A673 (cell line): ENCODE measurements around the gene ZDHHC20. TPM values are rescaled to one million over a fixed set of nuclear protein-coding genes. Genes with fewer than 3 reads are reported as not detected.

Source experiments
- BruUV-seq: library from RNA; stranded (reverse); fragments of 400-500 nt; replicated peaks from 2 replicates; lab custom pipeline; 2021; lab: Mats Ljungman, UMichigan
- CTCF ChIA-PET: fragments of 300-600 bp; sonication (Branson Sonifier 250); formaldehyde crosslinking; loops from one replicate; lab custom pipeline; 2022; ENCODE audit warnings: antibody characterized with exemption; lab: Charles Lee
- POLR2A ChIA-PET: fragments of 300-600 bp; sonication (Branson Sonifier 250); formaldehyde crosslinking; loops from one replicate; lab custom pipeline; 2022; ENCODE audit warnings: antibody characterized with exemption; ENCODE audit not compliant: low non-redundant PET; lab: Charles Lee
- DNase-seq: peaks from one replicate; pipeline ENCODE4 v3.0.0-alpha.2; 2015; ENCODE audit warnings: low spot score
- H3K27ac ChIP-seq: fragments of 200-600 bp; sonication (generic); 2 replicates; pipeline ENCODE4 v1.5.1; 2016; ENCODE audit warnings: mixed run types, low read depth, mild to moderate bottlenecking, mixed read lengths, antibody characterized with exemption, low read length; ENCODE audit not compliant: poor library complexity, severe bottlenecking
- H3K27me3 ChIP-seq: fragments of 200-600 bp; sonication (generic); replicated peaks from 2 replicates; pipeline ENCODE4 v1.6.1; 2017; ENCODE audit warnings: mixed run types, low read depth, mild to moderate bottlenecking, mixed read lengths, antibody characterized with exemption, low read length; ENCODE audit not compliant: insufficient read depth, poor library complexity
- H3K36me3 ChIP-seq: fragments of 200-600 bp; sonication (generic); 2 replicates; pipeline ENCODE4 v1.6.1; 2016; ENCODE audit warnings: mixed run types, mild to moderate bottlenecking, mixed read lengths, antibody characterized with exemption, low read length; ENCODE audit not compliant: insufficient read depth, poor library complexity, severe bottlenecking
- H3K4me1 ChIP-seq: fragments of 200-600 bp; sonication (generic); 2 replicates; pipeline ENCODE4 v1.6.1; 2017; ENCODE audit warnings: mixed run types, mild to moderate bottlenecking, mixed read lengths, antibody characterized with exemption, low read length; ENCODE audit not compliant: insufficient read depth, poor library complexity, severe bottlenecking
- H3K4me3 ChIP-seq: fragments of 200-600 bp; sonication (generic); 2 replicates; pipeline ENCODE4 v1.5.1; 2016; ENCODE audit warnings: low read depth, mixed run types, mild to moderate bottlenecking, mixed read lengths, low read length; ENCODE audit not compliant: poor library complexity, severe bottlenecking
- H3K9me3 ChIP-seq: fragments of 200-600 bp; sonication (generic); 2 replicates; pipeline ENCODE4 v1.6.1; 2016; ENCODE audit warnings: mixed run types, low read depth, mild to moderate bottlenecking, mixed read lengths, antibody characterized with exemption, low read length; ENCODE audit not compliant: poor library complexity, severe bottlenecking
- EZH2 ChIP-seq: fragments of 200-600 bp; sonication (generic); IDR thresholded peaks from 2 replicates; pipeline ENCODE4 v1.6.1; 2017; ENCODE audit warnings: borderline replicate concordance, low read depth, mild to moderate bottlenecking, mixed read lengths, antibody characterized with exemption, low read length; ENCODE audit not compliant: poor library complexity, severe bottlenecking
- intact Hi-C: fragments of 100-400 bp; cut with micrococcal nuclease; formaldehyde crosslinking; loops from one replicate; pipeline ENCODE4 v1.10.0; 2022; ENCODE audit not compliant: unreplicated experiment
- total RNA-seq: library from RNA; stranded (reverse); gene quantifications from 2 replicates; pipeline ENCODE4 v1.2.3, GENCODE V29; 2021
- TF ChIP-seq, protein P1 (sequence below): fragments of 300-800, 200-600 bp; sonication (generic); conservative IDR thresholded peaks from 2 replicates; pipeline ENCODE4 v1.5.1; 2017; ENCODE audit warnings: low read depth, mild to moderate bottlenecking, antibody characterized with exemption, low read length, moderate library complexity, mixed read lengths

ZDHHC20 gene
- total RNA-seq, 1 experiment from 2014 or later = 98.9 TPM

DNA sequence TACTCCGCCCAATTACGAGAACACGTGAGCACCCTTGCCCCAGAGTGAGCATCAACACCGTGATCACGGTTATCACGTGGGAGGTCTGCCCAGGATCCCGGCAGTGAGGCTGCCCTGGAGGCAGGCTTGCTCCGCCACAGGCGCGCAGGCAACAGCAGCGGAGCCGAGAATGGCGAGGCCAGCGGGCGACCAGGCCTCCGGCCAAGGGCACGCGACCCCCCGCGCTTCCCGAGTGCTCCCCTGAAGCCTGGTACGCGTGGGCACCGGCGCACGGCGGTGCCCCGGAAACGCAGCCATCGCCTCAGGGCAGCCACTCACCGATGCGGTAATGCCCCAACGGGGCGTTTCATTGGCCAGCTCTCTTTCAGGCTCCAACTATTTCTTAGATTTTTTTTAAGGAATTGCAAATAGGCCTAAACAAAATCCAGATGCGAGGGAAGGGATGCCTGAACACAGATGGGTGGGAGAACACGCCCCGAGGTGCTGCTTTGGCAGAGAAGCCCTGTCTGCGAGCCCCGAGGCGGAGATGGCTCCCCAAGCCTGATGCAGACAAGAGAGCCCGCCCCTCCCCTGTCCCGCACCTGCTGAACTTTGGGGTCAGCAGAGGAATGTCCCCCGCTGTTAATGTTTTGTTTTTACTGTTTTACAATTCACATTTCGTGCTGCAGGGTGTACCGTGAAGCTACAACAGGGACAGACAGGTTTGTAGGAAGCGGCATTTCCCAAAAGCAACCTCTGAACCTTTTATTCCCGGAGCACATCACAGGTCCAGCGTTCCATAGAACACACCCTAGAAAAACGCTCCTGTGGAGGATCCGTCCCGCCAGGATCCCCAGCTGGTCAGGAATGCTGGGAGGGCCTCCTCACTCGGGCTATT lies 132.7 kb downstream of the ZDHHC20 start:
- Histone ChIP-seq H3K27me3 (no peaks in the 10 kb centered on the region), H3K4me3 (no peak overlapping the region), H3K9me3 (no peaks in the 10 kb centered on the region), H3K4me1 (no peaks in the 10 kb centered on the region), H3K27ac (no peak overlapping the region), H3K36me3 (no peaks in the 10 kb centered on the region)
- ChIA-PET POLR2A (no interaction called here), CTCF (no interaction called here)
- BruUV-seq = no TSS peak
- TF ChIP-seq, protein P1, sequence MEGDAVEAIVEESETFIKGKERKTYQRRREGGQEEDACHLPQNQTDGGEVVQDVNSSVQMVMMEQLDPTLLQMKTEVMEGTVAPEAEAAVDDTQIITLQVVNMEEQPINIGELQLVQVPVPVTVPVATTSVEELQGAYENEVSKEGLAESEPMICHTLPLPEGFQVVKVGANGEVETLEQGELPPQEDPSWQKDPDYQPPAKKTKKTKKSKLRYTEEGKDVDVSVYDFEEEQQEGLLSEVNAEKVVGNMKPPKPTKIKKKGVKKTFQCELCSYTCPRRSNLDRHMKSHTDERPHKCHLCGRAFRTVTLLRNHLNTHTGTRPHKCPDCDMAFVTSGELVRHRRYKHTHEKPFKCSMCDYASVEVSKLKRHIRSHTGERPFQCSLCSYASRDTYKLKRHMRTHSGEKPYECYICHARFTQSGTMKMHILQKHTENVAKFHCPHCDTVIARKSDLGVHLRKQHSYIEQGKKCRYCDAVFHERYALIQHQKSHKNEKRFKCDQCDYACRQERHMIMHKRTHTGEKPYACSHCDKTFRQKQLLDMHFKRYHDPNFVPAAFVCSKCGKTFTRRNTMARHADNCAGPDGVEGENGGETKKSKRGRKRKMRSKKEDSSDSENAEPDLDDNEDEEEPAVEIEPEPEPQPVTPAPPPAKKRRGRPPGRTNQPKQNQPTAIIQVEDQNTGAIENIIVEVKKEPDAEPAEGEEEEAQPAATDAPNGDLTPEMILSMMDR = no peak
- no peak for TF ChIP-seq EZH2
- intact Hi-C loops = no loop called here
- no peak for DNase-seq

DNA sequence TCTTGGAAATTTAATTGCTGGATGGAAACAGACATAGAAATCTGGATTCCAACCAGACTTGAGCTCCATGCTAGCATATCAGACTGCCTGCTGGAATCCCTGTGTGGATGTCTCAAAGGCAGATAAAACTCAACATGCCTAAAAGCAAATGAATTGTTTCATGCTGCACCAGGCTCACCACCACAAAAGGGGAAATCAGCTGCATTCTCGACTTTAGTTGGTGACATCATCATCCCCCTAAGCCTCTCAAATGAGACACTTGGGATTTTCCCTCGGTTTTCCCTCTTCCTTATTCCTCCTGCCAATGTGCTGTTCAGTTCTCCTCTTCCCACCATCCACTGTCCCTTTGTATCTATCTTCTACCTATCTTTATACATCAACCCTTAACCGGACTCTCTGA lies 134.3 kb downstream of the ZDHHC20 start:
- no TSS peak for BruUV-seq

DNA sequence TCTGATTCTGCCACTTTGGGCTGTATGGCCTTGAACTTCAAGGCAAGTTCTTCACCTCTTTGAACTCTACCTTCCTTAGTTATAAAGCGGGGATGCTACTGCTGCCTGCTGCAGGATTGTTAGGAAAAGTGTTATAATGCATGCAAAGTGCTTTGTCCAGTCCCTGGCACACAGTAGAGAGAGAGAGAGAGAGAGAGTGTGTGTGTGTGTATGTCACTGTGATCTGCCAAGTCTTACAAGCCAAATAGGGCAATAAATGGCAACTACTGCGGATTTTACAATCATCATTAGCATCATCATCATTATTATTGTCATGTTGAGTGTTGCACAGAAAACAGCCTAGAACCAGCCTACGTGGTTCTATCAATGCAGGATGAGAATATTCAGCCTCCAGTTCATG lies 136.1 kb downstream of the ZDHHC20 start:
- Histone ChIP-seq H3K4me1 (no peaks in the 10 kb centered on the region), H3K9me3 (no peaks in the 10 kb centered on the region), H3K36me3 (no peaks in the 10 kb centered on the region), H3K27me3 (no peaks in the 10 kb centered on the region), H3K27ac (no peak overlapping the region), H3K4me3 (no peak overlapping the region)
- POLR2A ChIA-PET = no interaction called here
- TF ChIP-seq, protein P1 = no peak
- no peak for TF ChIP-seq EZH2
- DNase-seq = no peak
- BruUV-seq = no TSS peak
- intact Hi-C loops = no loop called here
- CTCF ChIA-PET = no interaction called here

More for the DNA sequence above, 134.3 kb downstream of the ZDHHC20 start:
- intact Hi-C loops = no loop called here
- Histone ChIP-seq H3K27ac (no peak overlapping the region), H3K4me1 (no peaks in the 10 kb centered on the region), H3K27me3 (no peaks in the 10 kb centered on the region), H3K4me3 (no peak overlapping the region), H3K9me3 (no peaks in the 10 kb centered on the region), H3K36me3 (no peaks in the 10 kb centered on the region)
- peak; percentile 25 for DNase-seq
- ChIA-PET CTCF (no interaction called here), POLR2A (no interaction called here)
- TF ChIP-seq, protein P1 = no peak
- no peak for TF ChIP-seq EZH2

Other genes starting within 250 kb of the ZDHHC20 start
- gene MICU2, start 144.9 kb upstream of the ZDHHC20 start, total RNA-seq = 53.5 and 56.0 TPM in 2 replicates
- gene FGF9, start 211.8 kb upstream of the ZDHHC20 start, total RNA-seq = 0.21 and 0.35 TPM in 2 replicates